ENCODE data around the gene MEAF6. TPM values are rescaled to one million over a fixed set of nuclear protein-coding genes. Genes with fewer than 3 reads are reported as not detected.
"Not testable (repeated sequence)": the region's sequence is repeated elsewhere in the genome, so short reads cannot be mapped to it uniquely, and the experiment has no call there.

Gene MEAF6
- total and polyA plus RNA-seq, 3 experiments from 2014 or later = 102 to 163 (median 113) TPM

DNA sequence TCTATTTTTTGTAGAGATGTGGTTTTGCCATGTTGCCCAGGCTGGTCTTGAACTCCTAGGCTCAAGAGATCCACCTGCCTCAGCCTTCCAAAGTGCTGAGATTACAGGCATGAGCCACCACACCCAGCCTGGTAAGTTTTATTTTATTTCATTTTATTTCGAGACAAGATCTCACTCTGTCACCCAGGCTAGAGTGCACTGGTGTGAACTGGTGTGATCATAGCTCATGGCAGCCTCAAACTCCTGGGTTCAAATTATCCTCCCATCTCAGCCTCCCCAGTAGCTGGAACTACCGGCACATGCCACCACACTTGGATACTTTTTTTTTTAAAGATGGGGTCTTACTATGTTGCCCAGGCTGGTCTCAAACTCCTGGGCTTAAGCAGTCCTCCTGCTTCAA lies 11.8 kb downstream of the MEAF6 start:
- not testable (repeated sequence) for H3K27me3 Mint-ChIP-seq; H3K9me3 ChIP-seq (ENCODE audit: low read length); H3K4me1 ChIP-seq (ENCODE audit: insufficient read depth, low read length); DNase-seq; H3K4me3 ChIP-seq (ENCODE audit: low read length); H3K27ac ChIP-seq (ENCODE audit: low read depth, low read length); H3K27me3 ChIP-seq (ENCODE audit: insufficient read depth, low read length, poor library complexity, severe bottlenecking); H3K9me3 Mint-ChIP-seq; H3K4me3 Mint-ChIP-seq
- Mint-ChIP-seq H3K4me1 (peaks cover 4 to 26% (median 24%) of the 10 kb centered on the region in 3 donors), H3K27ac (peak overlapping the region in 2 of 8 donors; percentile 32 to 43), H3K36me3 (peaks cover 10 to 84% (median 23%) of the 10 kb centered on the region in 3 donors)
- peaks cover 30% of the 10 kb centered on the region for H3K36me3 ChIP-seq (ENCODE audit: insufficient read depth, low read length)
- ChIA-PET POLR2A (interaction anchor here (0.6 kb wide), 1 partner anchor 33 kb away, joined by 3 read pairs; no protein-coding TSS in a partner anchor), CTCF (interaction anchor here (1.0 to 2.2 kb wide), 4 partner anchors 12 to 179 kb away, joined by 4 to 8 read pairs (median 6); partner anchors contain the start of gene MEAF6)

DNA sequence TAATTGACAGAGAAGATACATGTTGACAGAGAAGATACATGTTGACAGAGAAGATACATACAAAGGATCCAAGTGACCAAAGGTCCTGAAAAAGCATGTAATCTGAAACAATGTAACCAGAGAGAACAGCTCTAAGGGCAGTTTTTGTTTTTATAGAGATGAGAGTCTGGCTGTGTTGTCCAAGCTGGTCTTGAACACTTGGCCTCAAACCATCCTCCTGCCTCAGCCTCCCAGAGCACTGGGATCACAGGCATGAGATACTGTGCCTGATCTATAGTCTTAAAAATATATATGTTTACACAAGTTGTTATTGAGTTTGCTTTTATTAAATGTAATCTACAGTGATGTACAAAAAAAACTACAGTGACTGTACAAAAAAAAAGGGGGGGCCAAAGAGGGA lies 12.5 kb downstream of the MEAF6 start:
- H3K4me3 ChIP-seq (ENCODE audit: low read length) = no peak overlapping the region
- H3K9me3 ChIP-seq (ENCODE audit: low read length) = no peaks in the 10 kb centered on the region
- H3K36me3 Mint-ChIP-seq = peaks cover 4 to 81% (median 20%) of the 10 kb centered on the region in 3 donors
- H3K4me3 Mint-ChIP-seq = no peak overlapping the region
- H3K27ac ChIP-seq (ENCODE audit: low read depth, low read length) = no peak overlapping the region
- peaks cover 6 to 20% (median 19%) of the 10 kb centered on the region in 3 donors for H3K4me1 Mint-ChIP-seq
- ChIA-PET POLR2A (no interaction called here), CTCF (interaction anchor here (1.0 to 2.2 kb wide), 3 partner anchors 12 to 180 kb away, joined by 4 to 8 read pairs (median 5); partner anchors contain the start of gene MEAF6)
- no peaks in the 10 kb centered on the region for H3K9me3 Mint-ChIP-seq
- H3K27ac Mint-ChIP-seq = peak overlapping the region in 3 of 8 donors; percentile 14 to 32 (median 17)
- DNase-seq = no peak
- H3K36me3 ChIP-seq (ENCODE audit: insufficient read depth, low read length) = peaks cover 30% of the 10 kb centered on the region
- no peaks in the 10 kb centered on the region for H3K4me1 ChIP-seq (ENCODE audit: insufficient read depth, low read length)
- H3K27me3 ChIP-seq (ENCODE audit: insufficient read depth, low read length, poor library complexity, severe bottlenecking) = no peaks in the 10 kb centered on the region
- H3K27me3 Mint-ChIP-seq = no peaks in the 10 kb centered on the region

GRCh38 chr1:37501661-37502060 lies 12.9 kb downstream of the MEAF6 start:
- Mint-ChIP-seq H3K9me3 (no peaks in the 10 kb centered on the region), H3K27me3 (no peaks in the 10 kb centered on the region), H3K4me3 (no peak overlapping the region), H3K36me3 (peaks cover 4 to 78% (median 20%) of the 10 kb centered on the region in 3 donors), H3K27ac (no peak overlapping the region), H3K4me1 (peaks cover 6 to 22% (median 20%) of the 10 kb centered on the region in 3 donors)
- no peak overlapping the region for H3K4me3 ChIP-seq (ENCODE audit: low read length)
- ChIA-PET POLR2A (no interaction called here), CTCF (interaction anchor here (2.2 kb wide), 1 partner anchor 13 kb away, joined by 8 read pairs; the partner anchor contains the start of gene MEAF6)
- H3K9me3 ChIP-seq (ENCODE audit: low read length) = no peaks in the 10 kb centered on the region
- no peaks in the 10 kb centered on the region for H3K4me1 ChIP-seq (ENCODE audit: insufficient read depth, low read length)
- no peak for DNase-seq
- peaks cover 30% of the 10 kb centered on the region for H3K36me3 ChIP-seq (ENCODE audit: insufficient read depth, low read length)
- no peaks in the 10 kb centered on the region for H3K27me3 ChIP-seq (ENCODE audit: insufficient read depth, low read length, poor library complexity, severe bottlenecking)
- no peak overlapping the region for H3K27ac ChIP-seq (ENCODE audit: low read depth, low read length)

GRCh38 chr1:37498872-37499617 lies 15.5 kb downstream of the MEAF6 start:
- no peaks in the 10 kb centered on the region for H3K4me1 ChIP-seq (ENCODE audit: insufficient read depth, low read length)
- CTCF ChIA-PET = interaction anchor here (1.3 to 3.8 kb wide), 2 partner anchors 13 to 44 kb away, joined by 4 to 37 read pairs; no protein-coding TSS in a partner anchor
- Mint-ChIP-seq H3K4me1 (peaks cover 11 to 25% (median 22%) of the 10 kb centered on the region in 3 donors), H3K27ac (peak overlapping the region in 5 of 8 donors; percentile 14 to 70 (median 56)), H3K4me3 (no peak overlapping the region), H3K9me3 (no peaks in the 10 kb centered on the region), H3K27me3 (no peaks in the 10 kb centered on the region), H3K36me3 (peaks cover 0 to 74% (median 11%) of the 10 kb centered on the region in 3 donors)
- no peak overlapping the region for H3K4me3 ChIP-seq (ENCODE audit: low read length)
- peaks cover 22% of the 10 kb centered on the region for H3K36me3 ChIP-seq (ENCODE audit: insufficient read depth, low read length)
- H3K9me3 ChIP-seq (ENCODE audit: low read length) = no peaks in the 10 kb centered on the region
- DNase-seq = no peak
- H3K27ac ChIP-seq (ENCODE audit: low read depth, low read length) = no peak overlapping the region
- POLR2A ChIA-PET = interaction anchor here (0.5 kb wide), 1 partner anchor 191 kb away, joined by 6 read pairs; a partner anchor contains a TSS
- H3K27me3 ChIP-seq (ENCODE audit: insufficient read depth, low read length, poor library complexity, severe bottlenecking) = no peaks in the 10 kb centered on the region

GRCh38 chr1:37497832-37498231 lies 16.7 kb downstream of the MEAF6 start:
- no peaks in the 10 kb centered on the region for H3K9me3 Mint-ChIP-seq
- Histone ChIP-seq H3K36me3 (ENCODE audit: insufficient read depth, low read length) (peaks cover 30% of the 10 kb centered on the region), H3K27ac (ENCODE audit: low read depth, low read length) (no peak overlapping the region), H3K4me3 (ENCODE audit: low read length) (no peak overlapping the region), H3K4me1 (ENCODE audit: insufficient read depth, low read length) (no peaks in the 10 kb centered on the region), H3K9me3 (ENCODE audit: low read length) (no peaks in the 10 kb centered on the region), H3K27me3 (ENCODE audit: insufficient read depth, low read length, poor library complexity, severe bottlenecking) (no peaks in the 10 kb centered on the region)
- POLR2A ChIA-PET = no interaction called here
- no peak for DNase-seq
- peaks cover 11 to 32% (median 22%) of the 10 kb centered on the region in 3 donors for H3K4me1 Mint-ChIP-seq
- H3K4me3 Mint-ChIP-seq = no peak overlapping the region
- CTCF ChIA-PET = interaction anchor here (0.8 to 3.8 kb wide), 2 partner anchors 11 to 27 kb away, joined by 3 to 37 read pairs; no protein-coding TSS in a partner anchor
- peak overlapping the region in 1 of 8 donors; percentile 24 for H3K27ac Mint-ChIP-seq
- no peaks in the 10 kb centered on the region for H3K27me3 Mint-ChIP-seq
- peaks cover 5 to 77% (median 21%) of the 10 kb centered on the region in 3 donors for H3K36me3 Mint-ChIP-seq

- H3K36me3 Mint-ChIP-seq = peaks cover 8 to 75% (median 18%) of the 10 kb centered on the region in 3 donors
- H3K9me3 Mint-ChIP-seq = no peaks in the 10 kb centered on the region
- Histone ChIP-seq H3K4me3 (ENCODE audit: low read length) (no peak overlapping the region), H3K27me3 (ENCODE audit: insufficient read depth, low read length, poor library complexity, severe bottlenecking) (no peaks in the 10 kb centered on the region), H3K4me1 (ENCODE audit: insufficient read depth, low read length) (no peaks in the 10 kb centered on the region), H3K27ac (ENCODE audit: low read depth, low read length) (no peak overlapping the region), H3K36me3 (ENCODE audit: insufficient read depth, low read length) (peaks cover 21% of the 10 kb centered on the region), H3K9me3 (ENCODE audit: low read length) (no peaks in the 10 kb centered on the region)
- H3K27ac Mint-ChIP-seq = peak overlapping the region in 4 of 8 donors; percentile 5 to 45 (median 36)
- peaks cover 11 to 28% (median 19%) of the 10 kb centered on the region in 3 donors for H3K4me1 Mint-ChIP-seq
- no peak overlapping the region for H3K4me3 Mint-ChIP-seq
- H3K27me3 Mint-ChIP-seq = no peaks in the 10 kb centered on the region
- CTCF ChIA-PET = interaction anchor here (1.0 to 3.8 kb wide), 6 partner anchors 9 to 61 kb away, joined by 3 to 37 read pairs (median 5); partner anchors contain the start of genes MEAF6 and SNIP1
- DNase-seq = no peak
- POLR2A ChIA-PET = no interaction called here
Measured at GRCh38 chr1:37495875-37496274, 18.7 kb downstream of the MEAF6 start.

GRCh38 chr1:37493336-37494098 lies 21.0 kb downstream of the MEAF6 start:
- Histone ChIP-seq H3K27me3 (ENCODE audit: insufficient read depth, low read length, poor library complexity, severe bottlenecking) (no peaks in the 10 kb centered on the region), H3K4me1 (ENCODE audit: insufficient read depth, low read length) (no peaks in the 10 kb centered on the region), H3K9me3 (ENCODE audit: low read length) (no peaks in the 10 kb centered on the region), H3K27ac (ENCODE audit: low read depth, low read length) (no peak overlapping the region), H3K36me3 (ENCODE audit: insufficient read depth, low read length) (peaks cover 13% of the 10 kb centered on the region), H3K4me3 (ENCODE audit: low read length) (no peak overlapping the region)
- DNase-seq = no peak
- ChIA-PET CTCF (interaction anchor here (2.5 kb wide), 1 partner anchor 39 kb away, joined by 12 read pairs; no protein-coding TSS in a partner anchor), POLR2A (no interaction called here)
- Mint-ChIP-seq H3K36me3 (peaks cover 8 to 68% (median 19%) of the 10 kb centered on the region in 3 donors), H3K4me3 (no peak overlapping the region), H3K27ac (peak overlapping the region in 4 of 8 donors; percentile 25 to 82 (median 51)), H3K9me3 (no peaks in the 10 kb centered on the region), H3K27me3 (no peaks in the 10 kb centered on the region), H3K4me1 (peaks cover 9 to 18% (median 14%) of the 10 kb centered on the region in 3 donors)

Data from CD8-positive, alpha-beta memory T cell (primary cell).